Measurements from ENCODE around the gene CCDC146.

CCDC146 gene

GRCh38 chr7:77199013-77199966 is 76.9 kb downstream of the CCDC146 start, which contains the start of gene FGL2:
FGL2 (minus strand) TSS chr7:77199819; CDS start chr7:77199793, 26 bp downstream.
- TF ChIP-seq, protein P1, sequence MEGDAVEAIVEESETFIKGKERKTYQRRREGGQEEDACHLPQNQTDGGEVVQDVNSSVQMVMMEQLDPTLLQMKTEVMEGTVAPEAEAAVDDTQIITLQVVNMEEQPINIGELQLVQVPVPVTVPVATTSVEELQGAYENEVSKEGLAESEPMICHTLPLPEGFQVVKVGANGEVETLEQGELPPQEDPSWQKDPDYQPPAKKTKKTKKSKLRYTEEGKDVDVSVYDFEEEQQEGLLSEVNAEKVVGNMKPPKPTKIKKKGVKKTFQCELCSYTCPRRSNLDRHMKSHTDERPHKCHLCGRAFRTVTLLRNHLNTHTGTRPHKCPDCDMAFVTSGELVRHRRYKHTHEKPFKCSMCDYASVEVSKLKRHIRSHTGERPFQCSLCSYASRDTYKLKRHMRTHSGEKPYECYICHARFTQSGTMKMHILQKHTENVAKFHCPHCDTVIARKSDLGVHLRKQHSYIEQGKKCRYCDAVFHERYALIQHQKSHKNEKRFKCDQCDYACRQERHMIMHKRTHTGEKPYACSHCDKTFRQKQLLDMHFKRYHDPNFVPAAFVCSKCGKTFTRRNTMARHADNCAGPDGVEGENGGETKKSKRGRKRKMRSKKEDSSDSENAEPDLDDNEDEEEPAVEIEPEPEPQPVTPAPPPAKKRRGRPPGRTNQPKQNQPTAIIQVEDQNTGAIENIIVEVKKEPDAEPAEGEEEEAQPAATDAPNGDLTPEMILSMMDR (IDR thresholded peaks at IDR 0.05; ENCODE audit: borderline replicate concordance, insufficient read depth, low read depth, low read length) = no peak
- H3K4me3 ChIP-seq (ENCODE audit: low read depth, low read length) = peak within 1 kb of the TSS; percentile 67

DNA sequence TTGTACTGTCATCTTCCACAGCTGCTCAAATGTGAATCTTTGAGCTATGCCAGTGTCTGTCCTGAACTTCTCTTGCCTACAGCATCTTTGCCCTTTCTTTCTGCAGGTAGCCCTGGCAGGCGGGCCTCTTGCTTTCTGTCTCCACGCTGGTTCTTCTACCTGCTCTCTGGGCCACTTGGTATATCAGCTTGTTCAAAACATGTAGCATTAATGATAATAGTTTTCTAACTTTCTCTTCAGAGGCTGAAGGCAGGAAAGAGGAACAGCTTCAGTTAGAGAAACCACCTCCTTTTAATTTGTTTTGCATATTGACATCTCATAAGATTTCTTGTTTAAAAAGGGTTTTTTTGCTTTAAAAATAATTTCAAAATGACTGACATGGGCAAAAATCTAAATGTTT is 78.1 kb downstream of the CCDC146 start:
- no peak overlapping the region for H3K4me3 ChIP-seq (ENCODE audit: low read depth, low read length)

DNA sequence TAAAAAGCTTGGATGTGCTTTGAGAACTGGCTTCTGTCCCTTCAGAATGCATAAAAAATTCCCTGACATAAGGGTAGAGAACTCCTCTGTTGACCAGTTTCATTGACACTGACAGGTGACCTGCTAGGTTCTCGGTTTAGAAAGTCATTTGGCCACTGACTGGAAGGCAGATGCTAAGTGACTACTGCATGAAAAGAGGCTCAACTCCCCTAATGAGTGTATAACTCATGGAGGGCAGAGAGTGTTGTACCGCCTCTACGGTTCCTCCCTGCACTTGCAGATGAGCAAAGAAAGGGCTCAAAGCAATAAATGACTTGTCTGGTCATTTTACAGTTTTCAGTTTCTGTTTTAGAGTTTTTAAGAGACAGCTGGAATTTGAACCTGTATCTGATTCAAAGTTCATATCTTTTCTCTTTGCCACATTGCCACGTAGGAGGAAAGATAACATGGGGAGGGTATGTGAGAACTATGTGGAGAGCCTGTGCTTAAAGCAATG is 80.1 kb downstream of the CCDC146 start:
- H3K4me3 ChIP-seq (ENCODE audit: low read depth, low read length) = no peak overlapping the region
- TF ChIP-seq, protein P1 (IDR thresholded peaks at IDR 0.05; ENCODE audit: borderline replicate concordance, insufficient read depth, low read depth, low read length) = 0 out of 2 replicates have a peak, but pooled peaks have one; percentile 7

More for the DNA sequence above, 78.1 kb downstream of the CCDC146 start:
- TF ChIP-seq, protein P1 (IDR thresholded peaks at IDR 0.05; ENCODE audit: borderline replicate concordance, insufficient read depth, low read depth, low read length) = no peak

GRCh38 chr7:77205706-77206105 is 83.3 kb downstream of the CCDC146 start:
- TF ChIP-seq, protein P1 (IDR thresholded peaks at IDR 0.05; ENCODE audit: borderline replicate concordance, insufficient read depth, low read depth, low read length) = no peak
- H3K4me3 ChIP-seq (ENCODE audit: low read depth, low read length) = no peak overlapping the region

- H3K4me3 ChIP-seq (ENCODE audit: low read depth, low read length) = no peak overlapping the region
- TF ChIP-seq, protein P1 (IDR thresholded peaks at IDR 0.05; ENCODE audit: borderline replicate concordance, insufficient read depth, low read depth, low read length) = no peak
These were observed 86.0 kb downstream of the CCDC146 start for GRCh38 chr7:77208416-77208815.

DNA sequence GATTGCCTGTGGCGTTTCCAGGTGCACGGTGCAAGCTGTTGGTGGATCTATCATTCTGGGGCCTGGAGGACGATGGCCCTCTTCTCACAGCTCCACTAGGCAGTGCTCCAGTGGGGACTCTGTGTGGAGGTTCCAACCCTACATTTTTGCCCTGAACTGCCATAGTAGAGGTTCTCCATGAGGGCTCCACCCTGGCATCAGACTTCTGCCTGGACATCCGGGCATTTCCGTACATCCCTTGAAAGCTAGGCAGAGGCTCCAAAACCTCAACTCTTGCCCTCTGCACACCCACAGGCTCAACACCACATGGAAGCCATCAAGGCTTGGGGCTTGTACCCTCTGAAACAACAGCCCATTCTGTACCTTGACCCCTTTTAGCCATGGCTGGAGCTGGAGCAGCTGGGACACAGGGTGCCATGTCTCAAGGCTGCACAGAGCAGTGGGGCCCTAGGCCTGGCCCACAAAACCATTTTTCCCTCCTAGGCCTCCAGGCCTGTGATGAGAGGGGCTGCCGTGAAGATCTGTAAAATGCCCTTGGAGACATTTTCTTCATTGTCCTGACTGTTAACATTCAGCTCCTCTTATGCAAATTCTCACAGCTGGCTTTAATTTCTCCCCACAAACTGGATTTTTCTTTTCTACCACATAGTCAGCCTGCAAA is 87.2 kb downstream of the CCDC146 start:
- TF ChIP-seq, protein P1 (IDR thresholded peaks at IDR 0.05; ENCODE audit: borderline replicate concordance, insufficient read depth, low read depth, low read length) = no peak
- H3K4me3 ChIP-seq (ENCODE audit: low read depth, low read length) = no peak overlapping the region
